ENCODE results near the gene ABCD2.
"Not testable (repeated sequence)": the region's sequence is repeated elsewhere in the genome, so short reads cannot be mapped to it uniquely, and the experiment has no call there.

ABCD2 gene

GRCh38 chr12:39586816-39587215 is 32.8 kb downstream of the ABCD2 start:
- Histone ChIP-seq H3K27me3 (ENCODE audit: low read depth, low read length) (no peaks in the 10 kb centered on the region), H3K36me3 (ENCODE audit: control insufficient read depth in 1 of 2, insufficient read depth in 2 of 2, low read length in 2 of 2) (no peaks in the 10 kb centered on the region), H3K27ac (ENCODE audit: low read length) (no peak overlapping the region), H3K4me1 (ENCODE audit: control insufficient read depth in 1 of 2, insufficient read depth in 2 of 2, low read length in 2 of 2) (no peaks in the 10 kb centered on the region), H3K9me3 (ENCODE audit: control insufficient read depth in 1 of 2, low read length in 2 of 2) (no peaks in the 10 kb centered on the region), H3K4me3 (ENCODE audit: low read depth in 1 of 2, low read length in 2 of 2) (no peak overlapping the region)

DNA sequence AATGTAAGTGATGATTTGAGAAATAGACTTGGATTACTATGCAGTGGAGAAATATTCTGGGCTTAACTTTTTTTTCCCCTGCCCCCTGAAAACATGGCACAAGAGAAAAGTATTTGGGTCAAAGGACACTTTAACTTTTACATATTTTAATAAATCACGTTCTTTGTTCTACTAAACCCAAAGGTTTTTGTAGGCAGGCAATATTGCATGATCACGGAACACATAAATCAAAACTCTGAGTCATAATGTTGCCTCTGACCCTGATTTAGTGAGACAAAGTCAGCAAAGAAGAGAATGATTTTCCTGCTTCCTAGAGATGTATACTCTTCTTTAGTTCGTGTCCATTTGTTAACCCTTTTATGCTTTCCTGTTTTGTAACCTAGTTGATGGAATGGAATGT is 38.0 kb downstream of the ABCD2 start:
- no peaks in the 10 kb centered on the region for H3K4me1 ChIP-seq (ENCODE audit: control insufficient read depth in 1 of 2, insufficient read depth in 2 of 2, low read length in 2 of 2)
- H3K9me3 ChIP-seq (ENCODE audit: control insufficient read depth in 1 of 2, low read length in 2 of 2), result no peaks in the 10 kb centered on the region
- H3K27ac ChIP-seq (ENCODE audit: low read length), result no peak overlapping the region
- no peaks in the 10 kb centered on the region for H3K27me3 ChIP-seq (ENCODE audit: low read depth, low read length)
- no peak overlapping the region for H3K4me3 ChIP-seq (ENCODE audit: low read depth in 1 of 2, low read length in 2 of 2)
- H3K36me3 ChIP-seq (ENCODE audit: control insufficient read depth in 1 of 2, insufficient read depth in 2 of 2, low read length in 2 of 2), result no peaks in the 10 kb centered on the region

DNA sequence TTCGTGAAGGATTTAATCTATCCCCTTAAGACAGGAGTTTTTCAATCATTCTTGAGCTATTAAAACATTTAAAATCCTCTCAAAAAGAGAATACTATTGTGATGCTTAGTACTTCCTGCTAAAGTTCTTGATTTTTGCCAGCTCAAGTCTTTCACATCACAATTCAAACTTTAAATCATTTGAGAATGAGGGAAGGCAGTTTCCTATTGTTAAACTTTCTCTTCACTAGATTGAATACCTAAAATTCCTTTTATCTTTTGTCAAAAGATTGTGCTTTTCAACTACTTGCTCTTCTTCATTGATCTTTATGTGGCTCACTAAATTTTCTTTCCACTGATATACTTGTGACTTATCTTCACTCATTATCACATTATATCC is 44.1 kb downstream of the ABCD2 start:
- Histone ChIP-seq H3K27me3 (ENCODE audit: low read depth, low read length) (no peaks in the 10 kb centered on the region), H3K4me1 (ENCODE audit: control insufficient read depth in 1 of 2, insufficient read depth in 2 of 2, low read length in 2 of 2) (no peaks in the 10 kb centered on the region), H3K4me3 (ENCODE audit: low read depth in 1 of 2, low read length in 2 of 2) (no peak overlapping the region), H3K9me3 (ENCODE audit: control insufficient read depth in 1 of 2, low read length in 2 of 2) (no peaks in the 10 kb centered on the region), H3K27ac (ENCODE audit: low read length) (no peak overlapping the region), H3K36me3 (ENCODE audit: control insufficient read depth in 1 of 2, insufficient read depth in 2 of 2, low read length in 2 of 2) (peaks cover 0 to 4% of the 10 kb centered on the region in 2 donors)

DNA sequence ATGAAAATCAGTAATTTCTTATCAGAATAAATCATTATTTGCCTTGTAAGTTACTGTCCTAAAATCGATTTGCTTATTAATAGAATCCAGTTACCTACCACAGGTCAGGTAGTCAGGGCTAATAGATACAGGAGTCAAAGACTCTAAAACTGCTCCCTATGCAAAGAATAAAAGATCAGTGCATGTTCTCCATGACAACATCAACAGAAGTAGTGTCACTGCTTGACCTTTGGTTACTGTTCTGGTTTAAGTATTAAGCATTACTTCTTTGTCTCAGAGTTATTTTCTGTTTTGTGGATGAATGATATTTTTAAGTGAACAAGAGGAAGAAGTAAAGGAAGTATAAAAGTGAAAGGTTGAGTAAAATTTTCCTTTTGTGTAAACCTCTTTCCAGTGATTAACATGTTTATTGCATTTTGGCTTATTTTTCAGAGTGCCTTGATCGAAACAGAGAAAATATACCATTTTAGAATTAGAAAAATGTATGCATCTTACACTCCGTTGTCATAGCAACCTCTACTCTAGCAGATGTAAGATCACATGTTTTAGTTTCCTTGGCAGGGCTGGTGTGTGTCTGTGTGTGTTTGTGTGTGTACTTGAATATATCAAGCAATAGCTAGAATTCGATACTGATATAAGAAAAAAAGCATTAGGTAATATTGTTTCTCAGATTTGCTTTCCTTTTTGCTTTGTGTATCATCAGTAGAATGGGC is 44.7 kb downstream of the ABCD2 start:
- Histone ChIP-seq H3K27ac (ENCODE audit: low read length) (no peak overlapping the region), H3K27me3 (ENCODE audit: low read depth, low read length) (no peaks in the 10 kb centered on the region), H3K36me3 (ENCODE audit: control insufficient read depth in 1 of 2, insufficient read depth in 2 of 2, low read length in 2 of 2) (peaks cover 0 to 4% of the 10 kb centered on the region in 2 donors), H3K9me3 (ENCODE audit: control insufficient read depth in 1 of 2, low read length in 2 of 2) (no peaks in the 10 kb centered on the region), H3K4me3 (ENCODE audit: low read depth in 1 of 2, low read length in 2 of 2) (no peak overlapping the region), H3K4me1 (ENCODE audit: control insufficient read depth in 1 of 2, insufficient read depth in 2 of 2, low read length in 2 of 2) (no peaks in the 10 kb centered on the region)

GRCh38 chr12:39574378-39574777 is 45.2 kb downstream of the ABCD2 start:
- Histone ChIP-seq H3K4me3 (ENCODE audit: low read depth in 1 of 2, low read length in 2 of 2) (no peak overlapping the region), H3K4me1 (ENCODE audit: control insufficient read depth in 1 of 2, insufficient read depth in 2 of 2, low read length in 2 of 2) (no peaks in the 10 kb centered on the region), H3K36me3 (ENCODE audit: control insufficient read depth in 1 of 2, insufficient read depth in 2 of 2, low read length in 2 of 2) (peaks cover 0 to 4% of the 10 kb centered on the region in 2 donors), H3K27ac (ENCODE audit: low read length) (no peak overlapping the region), H3K27me3 (ENCODE audit: low read depth, low read length) (no peaks in the 10 kb centered on the region), H3K9me3 (ENCODE audit: control insufficient read depth in 1 of 2, low read length in 2 of 2) (no peaks in the 10 kb centered on the region)

DNA sequence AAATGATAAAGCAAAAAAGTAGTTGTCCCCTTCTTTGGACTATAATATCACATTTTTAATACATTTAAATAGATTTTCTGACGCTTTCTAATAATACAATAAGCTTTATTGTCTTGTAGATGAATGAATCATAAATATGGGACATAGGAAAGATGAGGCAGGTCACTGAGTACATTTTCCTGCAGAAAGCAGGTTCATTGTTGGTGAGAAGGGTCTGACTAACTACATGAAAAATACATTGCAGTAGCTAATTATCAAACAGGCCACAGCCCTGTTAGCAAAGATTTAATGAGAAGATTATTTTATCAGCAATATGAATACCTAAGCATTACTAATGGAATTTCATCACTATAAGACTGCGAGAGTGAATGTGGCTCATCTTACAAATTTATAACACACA is 45.6 kb downstream of the ABCD2 start:
- Histone ChIP-seq H3K36me3 (ENCODE audit: control insufficient read depth in 1 of 2, insufficient read depth in 2 of 2, low read length in 2 of 2) (peaks cover 0 to 4% of the 10 kb centered on the region in 2 donors), H3K4me1 (ENCODE audit: control insufficient read depth in 1 of 2, insufficient read depth in 2 of 2, low read length in 2 of 2) (no peaks in the 10 kb centered on the region), H3K4me3 (ENCODE audit: low read depth in 1 of 2, low read length in 2 of 2) (no peak overlapping the region), H3K9me3 (ENCODE audit: control insufficient read depth in 1 of 2, low read length in 2 of 2) (peaks cover 0 to 4% of the 10 kb centered on the region in 2 donors), H3K27me3 (ENCODE audit: low read depth, low read length) (no peaks in the 10 kb centered on the region), H3K27ac (ENCODE audit: low read length) (no peak overlapping the region)

DNA sequence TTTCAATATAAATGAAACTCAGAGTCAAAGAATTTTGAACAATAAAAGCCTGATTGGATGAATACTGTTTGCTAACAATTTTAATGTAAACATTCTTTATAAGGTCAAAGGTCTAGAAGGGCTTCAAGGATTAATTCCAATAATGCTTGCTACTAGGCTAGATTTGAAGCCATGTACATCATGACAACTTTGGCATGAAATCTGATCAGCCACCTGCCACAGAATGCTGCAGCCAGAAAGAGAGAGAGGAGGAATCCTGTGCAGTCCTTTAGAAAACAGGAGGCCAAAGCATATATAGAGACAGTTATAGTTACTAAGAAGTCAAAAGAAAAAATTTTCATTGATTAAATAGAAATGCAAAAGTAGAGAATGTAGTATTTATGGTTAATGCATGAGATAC is 47.1 kb downstream of the ABCD2 start:
- no peak overlapping the region for H3K27ac ChIP-seq (ENCODE audit: low read length)
- no peak overlapping the region for H3K4me3 ChIP-seq (ENCODE audit: low read depth in 1 of 2, low read length in 2 of 2)
- H3K4me1 ChIP-seq (ENCODE audit: control insufficient read depth in 1 of 2, insufficient read depth in 2 of 2, low read length in 2 of 2), result no peaks in the 10 kb centered on the region
- H3K27me3 ChIP-seq (ENCODE audit: low read depth, low read length), result no peaks in the 10 kb centered on the region
- peaks cover 0 to 4% of the 10 kb centered on the region in 2 donors for H3K9me3 ChIP-seq (ENCODE audit: control insufficient read depth in 1 of 2, low read length in 2 of 2)
- H3K36me3 ChIP-seq (ENCODE audit: control insufficient read depth in 1 of 2, insufficient read depth in 2 of 2, low read length in 2 of 2), result peaks cover 0 to 4% of the 10 kb centered on the region in 2 donors

GRCh38 chr12:39571351-39571750 is 48.3 kb downstream of the ABCD2 start:
- no peak overlapping the region for H3K4me3 ChIP-seq (ENCODE audit: low read depth in 1 of 2, low read length in 2 of 2)
- H3K9me3 ChIP-seq (ENCODE audit: control insufficient read depth in 1 of 2, low read length in 2 of 2), result peaks cover 0 to 4% of the 10 kb centered on the region in 2 donors
- H3K27ac ChIP-seq (ENCODE audit: low read length), result no peak overlapping the region
- H3K36me3 ChIP-seq (ENCODE audit: control insufficient read depth in 1 of 2, insufficient read depth in 2 of 2, low read length in 2 of 2), result peaks cover 0 to 4% of the 10 kb centered on the region in 2 donors
- no peaks in the 10 kb centered on the region for H3K27me3 ChIP-seq (ENCODE audit: low read depth, low read length)
- H3K4me1 ChIP-seq (ENCODE audit: control insufficient read depth in 1 of 2, insufficient read depth in 2 of 2, low read length in 2 of 2), result no peaks in the 10 kb centered on the region

DNA sequence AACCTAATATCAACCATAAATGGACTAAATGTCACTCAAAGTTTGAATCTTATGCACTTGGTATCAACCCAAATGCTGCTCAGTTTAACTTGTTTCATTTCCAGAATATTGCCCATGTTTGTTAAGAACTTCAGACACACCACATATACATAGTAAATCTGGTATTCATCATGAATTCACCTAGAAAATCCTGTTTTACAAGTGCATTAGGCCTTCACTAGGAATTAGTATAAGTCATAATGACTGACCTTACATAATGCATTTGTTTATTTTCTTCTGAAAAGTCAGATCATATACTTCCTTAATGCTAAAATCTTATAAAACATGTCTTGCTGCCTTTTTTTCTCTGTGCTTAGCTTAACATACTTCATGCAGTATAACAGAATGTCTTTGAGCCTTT is 66.1 kb downstream of the ABCD2 start:
- H3K4me1 ChIP-seq (ENCODE audit: control insufficient read depth in 1 of 2, insufficient read depth in 2 of 2, low read length in 2 of 2), result no peaks in the 10 kb centered on the region

GRCh38 chr12:39544211-39544610 is 75.4 kb downstream of the ABCD2 start:
- not testable (repeated sequence) for H3K27ac ChIP-seq (ENCODE audit: low read length); H3K4me3 ChIP-seq (ENCODE audit: low read depth in 1 of 2, low read length in 2 of 2); H3K36me3 ChIP-seq (ENCODE audit: control insufficient read depth in 1 of 2, insufficient read depth in 2 of 2, low read length in 2 of 2); H3K27me3 ChIP-seq (ENCODE audit: low read depth, low read length); H3K4me1 ChIP-seq (ENCODE audit: control insufficient read depth in 1 of 2, insufficient read depth in 2 of 2, low read length in 2 of 2); H3K9me3 ChIP-seq (ENCODE audit: control insufficient read depth in 1 of 2, low read length in 2 of 2)

More for the DNA sequence above, 66.1 kb downstream of the ABCD2 start:
- Histone ChIP-seq H3K4me3 (ENCODE audit: low read depth in 1 of 2, low read length in 2 of 2) (no peak overlapping the region), H3K9me3 (ENCODE audit: control insufficient read depth in 1 of 2, low read length in 2 of 2) (peaks cover 0 to 15% of the 10 kb centered on the region in 2 donors), H3K27me3 (ENCODE audit: low read depth, low read length) (no peaks in the 10 kb centered on the region), H3K27ac (ENCODE audit: low read length) (no peak overlapping the region), H3K36me3 (ENCODE audit: control insufficient read depth in 1 of 2, insufficient read depth in 2 of 2, low read length in 2 of 2) (peaks cover 0 to 21% of the 10 kb centered on the region in 2 donors)

GRCh38 chr12:39541471-39541870 is 78.1 kb downstream of the ABCD2 start:
- Histone ChIP-seq H3K9me3 (ENCODE audit: control insufficient read depth in 1 of 2, low read length in 2 of 2) (no peaks in the 10 kb centered on the region), H3K36me3 (ENCODE audit: control insufficient read depth in 1 of 2, insufficient read depth in 2 of 2, low read length in 2 of 2) (no peaks in the 10 kb centered on the region), H3K27ac (ENCODE audit: low read length) (no peak overlapping the region), H3K4me3 (ENCODE audit: low read depth in 1 of 2, low read length in 2 of 2) (no peak overlapping the region), H3K4me1 (ENCODE audit: control insufficient read depth in 1 of 2, insufficient read depth in 2 of 2, low read length in 2 of 2) (no peaks in the 10 kb centered on the region), H3K27me3 (ENCODE audit: low read depth, low read length) (no peaks in the 10 kb centered on the region)

DNA sequence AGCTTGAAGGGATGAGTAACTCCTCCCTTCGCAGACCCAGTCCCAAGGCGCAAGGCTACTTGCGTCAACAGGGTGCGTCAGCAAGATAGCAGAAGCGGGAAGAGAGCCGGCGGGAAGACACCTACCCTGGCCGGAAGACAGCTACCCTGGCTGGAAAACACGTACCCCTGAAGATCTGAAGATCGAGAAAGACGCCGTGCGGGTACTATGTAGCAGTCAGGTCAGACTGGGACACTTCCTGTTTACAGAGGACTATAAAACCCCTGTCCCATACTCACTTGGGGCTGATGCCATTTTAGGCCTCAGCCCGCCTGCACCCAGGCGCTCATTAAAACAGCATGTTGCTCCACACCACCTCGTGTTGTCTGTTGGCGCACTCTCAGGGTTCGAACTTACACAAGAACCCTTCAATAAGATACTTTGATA is 80.9 kb downstream of the ABCD2 start:
- Histone ChIP-seq H3K27ac (ENCODE audit: low read length) (no peak overlapping the region), H3K4me3 (ENCODE audit: low read depth in 1 of 2, low read length in 2 of 2) (no peak overlapping the region), H3K27me3 (ENCODE audit: low read depth, low read length) (no peaks in the 10 kb centered on the region), H3K4me1 (ENCODE audit: control insufficient read depth in 1 of 2, insufficient read depth in 2 of 2, low read length in 2 of 2) (no peaks in the 10 kb centered on the region), H3K9me3 (ENCODE audit: control insufficient read depth in 1 of 2, low read length in 2 of 2) (no peaks in the 10 kb centered on the region), H3K36me3 (ENCODE audit: control insufficient read depth in 1 of 2, insufficient read depth in 2 of 2, low read length in 2 of 2) (no peaks in the 10 kb centered on the region)

Measured in muscle layer of duodenum (tissue), 2 donors.